HCT116 (cell line): ENCODE measurements around the gene RNF220. TPM values are rescaled to one million over a fixed set of nuclear protein-coding genes. Genes with fewer than 3 reads are reported as not detected.

Experiments used
- ATAC-seq: fragments of 200-7000 bp; cut with Tn5 transposase; 2 replicates; pipeline ENCODE4 v1.9.1; 2020; ENCODE audit warnings: mild to moderate bottlenecking, moderate library complexity
- BruUV-seq: library from RNA; stranded (reverse); fragments of 400-500 nt; replicated peaks from 2 replicates; lab custom pipeline; 2021; lab: Mats Ljungman, UMichigan
- CTCF ChIA-PET: fragments of 300-600 bp; sonication (Branson Sonifier 250); formaldehyde crosslinking; loops from one replicate; lab custom pipeline; 2021; ENCODE audit warnings: antibody characterized with exemption; lab: Charles Lee
- POLR2A ChIA-PET: fragments of 300-600, 350-600 bp; sonication (Branson Sonifier 250); formaldehyde crosslinking; loops from one replicate; lab custom pipeline; 2021; ENCODE audit warnings: antibody characterized with exemption; lab: Charles Lee
- RAD21 ChIA-PET, 2 experiments: fragments of 300-600 bp; sonication (Branson Sonifier 250); formaldehyde crosslinking; loops; one replicate each; lab custom pipeline; 2023; ENCODE audit warnings: low total read pairs in 2 of 2; ENCODE audit not compliant: uncharacterized antibody in 2 of 2, unreplicated experiment in 2 of 2, low non-redundant PET in 1 of 2; lab: Charles Lee
- DNase-seq: peaks from one replicate; pipeline ENCODE4 v3.0.0-alpha.2; 2010; ENCODE audit warnings: low read depth, low spot score
- H2AFZ ChIP-seq: fragments of 200-600 bp; shearing (Covaris generic), sonication (generic); 2 replicates; pipeline ENCODE4 v1.6.1; 2017; ENCODE audit warnings: low read depth, mixed run types, mixed read lengths, antibody characterized with exemption, low read length; ENCODE audit not compliant: poor library complexity, severe bottlenecking
- H3K27ac ChIP-seq: 2 replicates; pipeline ENCODE4 v1.5.1; 2012; ENCODE audit warnings: low read depth, low read length
- H3K27me3 ChIP-seq: fragments of 200-600 bp; sonication (generic); 2 replicates; pipeline ENCODE4 v1.6.1; 2016; ENCODE audit warnings: mixed run types, low read length, mixed read lengths; ENCODE audit not compliant: insufficient read depth
- H3K36me3 ChIP-seq, 2 experiments: fragments of 200-500 bp in 1 of 2; fragments of 200-600 bp in 1 of 2; sonication (Bioruptor generic) in 1 of 2; sonication (generic) in 1 of 2; 2 replicates each; pipeline versions ENCODE4 v1.5.1 to v1.6.1; 2014 to 2016; ENCODE audit warnings: low read length in 2 of 2, inconsistent platforms in 1 of 2, mixed read lengths in 1 of 2, mixed run types in 1 of 2; ENCODE audit not compliant: insufficient read depth in 2 of 2, control insufficient read depth in 1 of 2
- H3K4me1 ChIP-seq, 2 experiments: fragments of 200-600 bp in 1 of 2; sonication (generic) in 1 of 2; 2 replicates each; pipeline versions ENCODE4 v1.5.1 to v1.6.1; 2012 to 2017; ENCODE audit warnings: low read length in 2 of 2, inconsistent platforms in 1 of 2, mild to moderate bottlenecking in 1 of 2, mixed read lengths in 1 of 2, mixed run types in 1 of 2, moderate library complexity in 1 of 2; ENCODE audit not compliant: insufficient read depth in 2 of 2, control insufficient read depth in 1 of 2
- H3K4me2 ChIP-seq: fragments of 200-600 bp; sonication (generic); 2 replicates; pipeline ENCODE4 v1.6.1; 2017; ENCODE audit warnings: mixed run types, low read length, mixed read lengths
- H3K4me3 ChIP-seq, 2 experiments: fragments of 200-600 bp in 1 of 2; sonication (generic) in 1 of 2; replicated peaks in 1 of 2; 2 replicates each; pipeline ENCODE4 v1.5.1; 2011 to 2016; ENCODE audit warnings: low read length in 2 of 2, control low read depth in 1 of 2, low read depth in 1 of 2, mild to moderate bottlenecking in 1 of 2, mixed read lengths in 1 of 2, mixed run types in 1 of 2
- H3K79me2 ChIP-seq: fragments of 200-600 bp; sonication (generic); 2 replicates; pipeline ENCODE4 v1.6.1; 2017; ENCODE audit warnings: mild to moderate bottlenecking, mixed run types, low read length, moderate library complexity, mixed read lengths; ENCODE audit not compliant: insufficient read depth
- H3K9ac ChIP-seq: fragments of 200-600 bp; sonication (generic); 2 replicates; pipeline ENCODE4 v1.6.1; 2016; ENCODE audit warnings: low read length, mixed read lengths
- H3K9me2 ChIP-seq: fragments of 200-600 bp; sonication (generic), shearing (Covaris generic); 2 replicates; pipeline ENCODE4 v1.6.1; 2017; ENCODE audit warnings: mixed run types, mild to moderate bottlenecking, moderate library complexity; ENCODE audit not compliant: insufficient read depth
- H3K9me3 ChIP-seq, 2 experiments: fragments of 200-500 bp in 1 of 2; fragments of 200-600 bp in 1 of 2; sonication (Bioruptor generic) in 1 of 2; sonication (generic) in 1 of 2; 2 replicates each; pipeline ENCODE4 v1.6.1; 2014 to 2017; ENCODE audit warnings: low read length in 2 of 2, mixed read lengths in 2 of 2, inconsistent platforms in 1 of 2, low read depth in 1 of 2, mild to moderate bottlenecking in 1 of 2, mixed run types in 1 of 2, moderate library complexity in 1 of 2; ENCODE audit not compliant: control insufficient read depth in 1 of 2, insufficient read depth in 1 of 2
- H4K20me1 ChIP-seq: fragments of 200-600 bp; sonication (generic), shearing (Covaris generic); 2 replicates; pipeline ENCODE4 v1.6.1; 2017; ENCODE audit warnings: mixed run types, mild to moderate bottlenecking, moderate library complexity; ENCODE audit not compliant: insufficient read depth
- ATF3 ChIP-seq: IDR thresholded peaks from 2 replicates; pipeline ENCODE4 v1.6.1; 2012
- CBX3 ChIP-seq: IDR thresholded peaks from 2 replicates; pipeline ENCODE4 v1.6.1; 2012; ENCODE audit warnings: low read depth
- ELF1 ChIP-seq: IDR thresholded peaks from 2 replicates; pipeline ENCODE4 v1.6.1; 2012; ENCODE audit warnings: low read depth, borderline replicate concordance
- EZH2 ChIP-seq: fragments of 200-600 bp; sonication (generic); IDR thresholded peaks from 2 replicates; pipeline ENCODE4 v1.6.1; 2017; ENCODE audit warnings: antibody characterized with exemption, mixed run types
- MAX ChIP-seq: IDR thresholded peaks from 2 replicates; pipeline ENCODE4 v1.6.1; 2012
- POLR2A ChIP-seq: IDR thresholded peaks from 2 replicates; pipeline ENCODE4 v1.7.0; 2011; ENCODE audit warnings: borderline replicate concordance; ENCODE audit not compliant: insufficient read depth, insufficient read length; ENCODE audit errors: extremely low read depth
- POLR2AphosphoS5 ChIP-seq: IDR thresholded peaks from 2 replicates; pipeline ENCODE4 v1.6.1; 2011; ENCODE audit warnings: mild to moderate bottlenecking, low read depth, low read length, moderate library complexity
- RAD21 ChIP-seq: IDR thresholded peaks from 2 replicates; pipeline ENCODE4 v1.6.1; 2012; ENCODE audit warnings: low read depth, mild to moderate bottlenecking
- REST ChIP-seq: IDR thresholded peaks from 2 replicates; pipeline ENCODE4 v1.6.1; 2012; ENCODE audit warnings: low read depth
- SIN3A ChIP-seq: IDR thresholded peaks from 2 replicates; pipeline ENCODE4 v1.6.1; 2012; ENCODE audit warnings: low read depth
- SP1 ChIP-seq: IDR thresholded peaks from 2 replicates; pipeline ENCODE4 v1.6.1; 2012; ENCODE audit warnings: low read depth
- TCF7L2 ChIP-seq: IDR thresholded peaks from 2 replicates; pipeline ENCODE4 v1.7.0; 2011; ENCODE audit warnings: borderline replicate concordance, inconsistent platforms; ENCODE audit not compliant: insufficient read depth, insufficient read length; ENCODE audit errors: extremely low read depth
- YY1 ChIP-seq: IDR thresholded peaks from 2 replicates; pipeline ENCODE4 v1.6.1; 2011; ENCODE audit warnings: low read length, low read depth, moderate library complexity, mild to moderate bottlenecking; ENCODE audit not compliant: insufficient replicate concordance; ENCODE audit errors: extremely low read depth
- ZFX ChIP-seq: fragments of 450-650 bp; IDR thresholded peaks from 2 replicates; pipeline ENCODE4 v1.6.1; 2017
- ZNF274 ChIP-seq: fragments of 200-500 bp; sonication (Bioruptor generic); IDR thresholded peaks from 2 replicates; pipeline ENCODE4 v1.6.1; 2014; ENCODE audit warnings: mild to moderate bottlenecking, low read depth, low read length, inconsistent platforms
- intact Hi-C: fragments of 100-400 bp; cut with micrococcal nuclease; formaldehyde crosslinking; loops from 2 replicates; pipeline ENCODE4 v1.10.0; 2022
- total RNA-seq: library from RNA; stranded (reverse); gene quantifications from one replicate; pipeline ENCODE4 v1.2.1, GENCODE V29; 2021; ENCODE audit not compliant: unreplicated experiment

The RNF220 gene
- total RNA-seq, 1 experiment from 2014 or later: 84.5 TPM

GRCh38 chr1:44596511-44596910, 191.5 kb downstream of the RNF220 start:
- no peaks in the 10 kb centered on the region for H3K36me3 ChIP-seq
- CTCF ChIA-PET: interaction anchor here (1.2 to 5.4 kb wide), 2 partner anchors 218 to 379 kb away, joined by 5 to 96 read pairs; no protein-coding TSS in a partner anchor
- H3K79me2 ChIP-seq: no peaks in the 10 kb centered on the region
- H3K4me3 ChIP-seq: no peak overlapping the region
- TF ChIP-seq EZH2 (no peak), ATF3 (no peak), ZNF274 (no peak)
- TF ChIP-seq, all 23 proteins: peak for 0
- BruUV-seq: no TSS peak
- Histone ChIP-seq H2AFZ (no peak overlapping the region), H3K9me2 (no peaks in the 10 kb centered on the region), H3K9me3 (no peaks in the 10 kb centered on the region), H3K4me2 (no peak overlapping the region), H3K27ac (no peak overlapping the region), H3K4me1 (peaks cover 0 to 3% of the 10 kb centered on the region in 2 experiments; a peak in 1 of 4 replicates), H4K20me1 (no peaks in the 10 kb centered on the region), H3K9ac (no peak overlapping the region), H3K27me3 (peaks cover 30% of the 10 kb centered on the region)
- ATAC-seq (no peak), DNase-seq (no peak)
- ChIA-PET RAD21 (no interaction called here), POLR2A (no interaction called here)
- intact Hi-C loops: no loop called here

GRCh38 chr1:44598167-44598566, 193.1 kb downstream of the RNF220 start:
- no TSS peak for BruUV-seq
- Histone ChIP-seq H3K36me3 (no peaks in the 10 kb centered on the region), H3K4me1 (peaks cover 0 to 3% of the 10 kb centered on the region in 2 experiments; a peak in 1 of 4 replicates), H2AFZ (no peak overlapping the region), H3K9me3 (no peaks in the 10 kb centered on the region), H3K9me2 (no peaks in the 10 kb centered on the region), H4K20me1 (no peaks in the 10 kb centered on the region), H3K4me2 (no peak overlapping the region), H3K9ac (no peak overlapping the region), H3K27ac (no peak overlapping the region), H3K4me3 (no peak overlapping the region), H3K27me3 (peaks cover 38% of the 10 kb centered on the region), H3K79me2 (no peaks in the 10 kb centered on the region)
- POLR2A ChIA-PET: no interaction called here
- ATAC-seq (no peak), DNase-seq (no peak)
- intact Hi-C loops: no loop called here
- CTCF ChIA-PET: interaction anchor here (1.0 to 1.2 kb wide), 2 partner anchors 220 to 378 kb away, joined by 3 to 4 read pairs; no protein-coding TSS in a partner anchor
- RAD21 ChIA-PET: no interaction called here
- TF ChIP-seq SP1 (no peak), POLR2A (no peak), TCF7L2 (no peak), EZH2 (no peak), ZFX (no peak), REST (no peak), YY1 (no peak), POLR2AphosphoS5 (no peak), ELF1 (no peak), CBX3 (no peak), SIN3A (no peak), RAD21 (no peak), ATF3 (no peak), ZNF274 (no peak), MAX (no peak)
